Epithelial cell of proximal tubule (primary cell): ENCODE results near the gene CBX4. TPM values are rescaled to one million over a fixed set of nuclear protein-coding genes. Genes with fewer than 3 reads are reported as not detected.

Experiments
- DNase-seq: peaks from one replicate; pipeline ENCODE4 v3.0.0-alpha.2; 2011; ENCODE audit warnings: low read depth
- H3K4me3 ChIP-seq: 2 replicates; pipeline ENCODE4 v1.5.1; 2011; ENCODE audit warnings: low read depth, mild to moderate bottlenecking, low read length
- CTCF ChIP-seq: conservative IDR thresholded peaks from 2 replicates; pipeline ENCODE4 v1.5.1; 2012; ENCODE audit warnings: low read depth, mild to moderate bottlenecking, low read length
- total RNA-seq: library from RNA; depleted of rRNA; stranded (reverse); fragments of >200 nt; gene quantifications from 2 replicates; pipeline ENCODE4 v1.2.3, GENCODE V29; 2015

CBX4 gene
- total RNA-seq, 1 donor from 2014 or later, result 4.8 TPM

- no peak for TF ChIP-seq CTCF
- H3K4me3 ChIP-seq, result no peak overlapping the region
- DNase-seq, result no peak
These were observed 50.0 kb downstream of the CBX4 start for GRCh38 chr17:79788989-79789942.

GRCh38 chr17:79788455-79788854, 50.8 kb downstream of the CBX4 start:
- TF ChIP-seq CTCF, result no peak
- DNase-seq, result no peak
- H3K4me3 ChIP-seq, result no peak overlapping the region

GRCh38 chr17:79786930-79787643, 52.2 kb downstream of the CBX4 start:
- no peak for DNase-seq
- no peak overlapping the region for H3K4me3 ChIP-seq
- TF ChIP-seq CTCF, result no peak

GRCh38 chr17:79785900-79786810, 53.1 kb downstream of the CBX4 start:
- no peak for TF ChIP-seq CTCF
- no peak for DNase-seq
- no peak overlapping the region for H3K4me3 ChIP-seq

GRCh38 chr17:79785017-79785899, 54.0 kb downstream of the CBX4 start:
- DNase-seq, result no peak
- no peak overlapping the region for H3K4me3 ChIP-seq
- no peak for TF ChIP-seq CTCF
